Sciatic nerve (tissue), 2 donors: ENCODE data around the gene RASA2. TPM values are rescaled to one million over a fixed set of nuclear protein-coding genes. Genes with fewer than 3 reads are reported as not detected.
"Not testable (repeated sequence)": the region's sequence is repeated elsewhere in the genome, so short reads cannot be mapped to it uniquely, and the experiment has no call there.

Experiments
- ATAC-seq: fragments of 200-7000 bp; cut with Tn5 transposase; one replicate; pipeline ENCODE4 v1.9.1; 2020; ENCODE audit warnings: mild to moderate bottlenecking, moderate library complexity
- DNase-seq: peaks from one replicate; pipeline ENCODE4 v3.0.0-alpha.2; 2020; ENCODE audit warnings: low spot score
- intact Hi-C: fragments of 100-400 bp; cut with DNase I; formaldehyde crosslinking; loops from one replicate; pipeline ENCODE4 v1.14.2; 2022
- total RNA-seq: library from RNA; stranded (reverse); fragmentation: NEBNext Ultra II Directional; extraction: Animal tissue kit (Norgen Biotek cat#: 25700); gene quantifications from one replicate; pipeline ENCODE4 v1.2.1, GENCODE V29; 2021
- donor health status: DM: no; HTN: no; CAD: no.
- donor health status: DM: no; HTN: no; CAD: no.

Gene RASA2
- total RNA-seq, 1 donor from 2014 or later, result 49.3 TPM

- ATAC-seq, result peak; percentile 69
- intact Hi-C loops, result loop anchor here (1.0 kb wide), 1 partner anchor 43 kb away; no protein-coding TSS in a partner anchor
- peak; percentile 79 for DNase-seq
These were observed 860 bp downstream of the RASA2 start for GRCh38 chr3:141487521-141488252.

- no peak for ATAC-seq
- no peak for DNase-seq
- intact Hi-C loops, result no loop called here
These were observed 2.4 kb downstream of the RASA2 start for GRCh38 chr3:141489203-141489602.

- DNase-seq (no peak), ATAC-seq (no peak)
- intact Hi-C loops, result no loop called here
These were observed 4.3 kb downstream of the RASA2 start for GRCh38 chr3:141491081-141491480.

GRCh38 chr3:141491929-141492328 is 5.1 kb downstream of the RASA2 start:
- ATAC-seq, result no peak
- DNase-seq, result no peak
- intact Hi-C loops, result no loop called here

DNA sequence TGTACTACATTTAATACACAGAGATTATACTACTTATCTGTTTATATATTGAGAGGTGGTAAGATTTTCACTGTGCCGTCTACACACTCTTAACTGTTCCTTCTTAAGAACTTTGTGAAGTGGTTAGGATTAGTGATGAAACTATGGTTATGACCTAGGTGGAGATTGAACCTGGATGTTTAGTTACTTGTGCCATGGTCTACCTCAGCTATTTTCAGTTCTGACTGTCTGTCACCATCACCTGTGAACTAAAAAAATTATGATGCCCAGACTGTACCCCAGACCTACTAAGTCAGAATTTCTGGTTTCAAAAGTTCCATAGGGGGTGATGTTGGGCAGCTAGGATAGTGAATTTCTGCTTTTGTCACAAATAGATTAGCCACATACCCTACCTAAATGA is 6.4 kb downstream of the RASA2 start:
- ATAC-seq, result no peak
- no peak for DNase-seq
- intact Hi-C loops, result no loop called here

GRCh38 chr3:141497589-141497988 is 10.8 kb downstream of the RASA2 start:
- ATAC-seq, intact Hi-C loops, DNase-seq: not testable (repeated sequence)

GRCh38 chr3:141498598-141499223 is 11.9 kb downstream of the RASA2 start:
- intact Hi-C loops, result no loop called here
- ATAC-seq (peak; percentile 81), DNase-seq (no peak)

GRCh38 chr3:141499284-141499683 is 12.5 kb downstream of the RASA2 start:
- DNase-seq (no peak), ATAC-seq (no peak)
- intact Hi-C loops, result no loop called here

DNA sequence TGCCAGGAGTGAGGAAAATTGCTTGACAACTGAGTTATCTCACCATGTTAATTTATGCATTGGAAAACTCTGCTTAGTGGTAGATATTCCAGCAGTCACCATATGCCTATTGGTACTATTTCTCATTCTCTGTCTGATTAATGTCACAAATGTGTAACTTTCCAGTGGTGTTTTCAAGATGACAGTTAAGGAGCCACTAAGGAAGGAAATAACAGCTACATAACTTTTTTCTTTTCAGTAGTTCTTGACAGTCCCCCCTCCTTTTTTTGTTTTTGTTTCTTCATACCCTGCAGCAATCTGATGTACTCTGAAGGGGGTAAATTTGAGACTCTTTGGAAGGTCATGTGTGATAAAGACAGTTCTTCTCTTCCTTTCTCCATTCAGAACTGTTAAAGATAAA is 13.1 kb downstream of the RASA2 start:
- no peak for ATAC-seq
- no peak for DNase-seq

GRCh38 chr3:141500397-141500796 is 13.6 kb downstream of the RASA2 start:
- intact Hi-C loops, result no loop called here
- ATAC-seq (no peak), DNase-seq (no peak)

More for the DNA sequence above, 13.1 kb downstream of the RASA2 start:
- intact Hi-C loops, result no loop called here

- DNase-seq (no peak), ATAC-seq (no peak)
- intact Hi-C loops, result no loop called here
These were observed 18.3 kb downstream of the RASA2 start for GRCh38 chr3:141505166-141505565.

DNA sequence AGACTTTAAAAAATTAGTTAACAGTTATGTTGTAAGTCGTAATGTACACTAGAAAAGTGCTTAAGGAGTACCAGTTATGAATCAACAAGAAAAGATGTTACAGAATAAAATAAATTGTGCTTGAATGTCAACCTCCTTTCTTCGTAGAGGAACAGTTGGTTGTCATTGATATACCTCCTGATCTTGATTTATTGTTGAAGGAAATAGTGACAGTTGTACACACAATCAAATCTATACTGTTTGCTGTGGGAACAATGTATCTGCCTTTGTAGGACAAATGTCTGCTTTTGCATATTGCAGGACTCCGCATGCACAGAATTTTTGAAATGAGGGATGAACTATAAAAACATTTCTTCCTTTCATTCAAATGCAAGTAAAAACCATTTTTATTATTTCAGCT is 19.2 kb downstream of the RASA2 start:
- no peak for DNase-seq
- ATAC-seq, result no peak
- intact Hi-C loops, result no loop called here

DNA sequence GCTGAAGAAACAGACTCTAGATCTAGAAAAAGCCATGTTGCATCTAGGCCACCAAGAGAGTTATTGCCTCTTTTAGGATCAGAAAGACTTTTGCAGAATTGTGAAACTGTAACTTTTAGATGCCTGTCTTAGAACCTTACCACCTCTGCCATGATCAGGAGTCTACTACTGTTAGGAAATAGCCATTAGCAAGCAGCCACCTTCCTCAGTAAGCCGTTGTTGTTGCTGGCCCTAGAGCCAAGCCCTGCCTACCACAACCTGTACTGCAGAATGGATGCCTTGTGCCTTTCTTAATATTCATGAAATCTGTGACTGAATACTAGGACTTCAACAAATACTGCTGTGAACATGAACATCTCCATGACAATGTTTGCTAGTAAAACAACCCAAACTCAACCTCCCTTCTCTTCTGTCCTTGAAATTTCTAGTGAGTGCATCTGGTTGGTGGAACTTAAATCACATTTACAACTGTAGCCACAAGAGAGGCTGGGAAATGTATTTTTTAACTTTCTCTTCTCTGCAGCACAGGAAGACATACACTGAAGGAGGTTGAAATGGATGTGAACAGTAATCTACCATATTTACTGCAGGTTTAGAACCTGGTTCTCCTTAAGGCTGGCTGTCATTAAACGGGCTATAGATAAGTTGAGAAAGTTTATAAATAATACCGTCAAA is 20.7 kb downstream of the RASA2 start:
- no peak for ATAC-seq
- no peak for DNase-seq
- intact Hi-C loops, result no loop called here

GRCh38 chr3:141508067-141508436 is 21.2 kb downstream of the RASA2 start:
- intact Hi-C loops, result no loop called here
- DNase-seq (no peak), ATAC-seq (no peak)

DNA sequence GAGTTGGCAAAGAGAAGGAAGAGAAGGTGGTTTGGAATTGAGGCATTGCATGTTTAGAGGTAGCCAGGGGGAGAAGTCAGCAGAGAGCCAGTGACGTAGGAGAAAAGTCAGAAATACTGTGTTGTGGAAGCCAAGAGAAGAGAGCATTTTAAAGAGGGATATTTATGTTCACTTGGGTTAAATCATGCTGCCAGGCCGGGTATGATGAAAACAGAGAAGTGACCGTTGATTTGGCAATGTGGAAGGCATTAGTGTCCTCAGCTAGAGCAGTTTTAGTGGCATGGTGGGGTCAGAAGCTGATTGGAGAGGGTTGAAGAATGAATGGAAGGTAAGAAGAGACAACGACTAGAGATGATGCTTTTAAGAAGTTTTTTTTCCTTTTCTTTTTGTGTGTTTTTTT is 24.5 kb downstream of the RASA2 start:
- no peak for DNase-seq
- ATAC-seq, result no peak
- intact Hi-C loops, result no loop called here

DNA sequence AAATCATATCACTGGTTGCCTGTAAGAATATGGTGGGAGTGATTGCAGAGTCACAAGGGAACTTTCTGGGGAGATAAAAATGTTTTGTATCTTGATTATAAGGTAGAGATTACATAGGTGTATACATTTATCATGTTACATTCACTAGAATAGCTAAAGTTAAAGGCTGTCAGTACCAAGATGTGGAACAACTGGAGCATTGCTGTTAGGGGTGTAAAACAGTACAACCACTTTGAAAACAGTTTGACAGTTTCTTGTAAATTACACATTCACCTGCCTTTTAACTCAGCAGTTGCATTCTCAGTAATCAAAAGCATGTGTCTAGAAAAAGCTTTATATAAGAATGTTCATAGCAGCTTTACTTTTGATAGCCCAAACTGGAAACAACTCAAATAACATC is 27.6 kb downstream of the RASA2 start:
- DNase-seq (no peak), ATAC-seq (no peak)
- intact Hi-C loops, result no loop called here

DNA sequence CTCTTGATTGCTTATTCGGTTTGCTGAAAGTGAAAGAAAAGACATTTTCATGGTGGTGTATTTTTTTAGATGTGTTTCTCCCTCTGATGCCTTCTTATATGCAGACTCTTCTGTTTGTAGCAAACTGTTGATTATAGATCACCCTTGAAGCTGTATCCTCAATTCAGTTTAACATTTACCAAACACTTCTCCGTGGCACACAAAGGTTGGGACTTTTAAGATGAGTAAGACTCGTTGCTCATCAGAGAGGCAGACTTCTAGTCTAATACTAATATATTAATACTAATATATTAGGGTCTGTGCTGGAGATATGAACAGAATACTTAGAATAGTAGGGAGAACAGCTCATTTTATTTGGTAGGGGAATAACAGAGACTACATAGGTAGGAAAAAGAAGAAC is 32.8 kb downstream of the RASA2 start:
- DNase-seq (no peak), ATAC-seq (no peak)
- intact Hi-C loops, result no loop called here

DNA sequence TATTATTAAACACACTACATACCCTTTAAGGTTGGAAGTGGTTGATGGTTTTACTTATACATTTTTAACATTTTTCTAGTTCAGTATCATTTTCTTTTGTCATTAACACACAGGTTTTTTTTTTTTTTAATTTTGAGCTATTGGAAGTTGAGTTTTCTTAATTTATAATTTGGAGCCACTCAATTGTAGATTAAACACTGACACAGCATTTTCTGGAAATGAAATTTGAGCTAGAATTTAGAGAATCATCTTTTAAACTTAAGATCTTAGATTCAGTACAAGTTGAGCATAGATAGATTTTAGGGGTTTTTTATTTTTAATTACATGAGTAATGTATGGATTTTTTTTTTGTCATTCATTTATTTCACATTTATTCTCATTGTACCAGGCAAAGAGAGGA is 35.0 kb downstream of the RASA2 start:
- ATAC-seq (no peak), DNase-seq (no peak)
- intact Hi-C loops, result no loop called here

- intact Hi-C loops, result no loop called here
- DNase-seq (no peak), ATAC-seq (no peak)
These were observed 37.0 kb downstream of the RASA2 start for GRCh38 chr3:141523615-141524375.

DNA sequence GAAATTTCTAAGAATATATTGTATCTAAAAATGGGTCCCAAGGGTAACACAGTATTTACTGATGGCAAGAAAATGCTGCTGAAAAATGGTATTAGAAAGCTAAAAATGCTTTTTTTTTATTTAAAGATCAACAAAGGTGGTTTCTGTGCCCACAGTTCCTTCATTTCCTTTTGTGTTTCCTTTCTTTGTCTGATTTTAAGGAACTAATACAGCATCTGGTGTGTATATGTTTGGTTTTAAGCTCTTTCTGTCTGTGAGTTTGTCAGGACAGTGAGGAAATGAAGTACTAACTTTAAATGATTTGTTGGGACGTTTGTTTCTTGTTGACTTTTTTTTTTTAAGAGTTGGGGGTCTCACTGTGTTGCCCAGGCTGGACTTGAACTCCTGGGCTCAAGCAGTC is 38.2 kb downstream of the RASA2 start:
- no peak for ATAC-seq
- DNase-seq, result no peak

More for the DNA sequence above, 38.2 kb downstream of the RASA2 start:
- intact Hi-C loops, result no loop called here
